CD1c-positive myeloid dendritic cell (primary cell): Measurements from ENCODE around the gene DYRK4.
"Not testable (repeated sequence)": the region's sequence is repeated elsewhere in the genome, so short reads cannot be mapped to it uniquely, and the experiment has no call there.

Source experiments
- DNase-seq: peaks from one replicate; pipeline ENCODE4 v3.0.0-alpha.2; 2016; ENCODE audit errors: extremely low spot score

Gene DYRK4, protein sequence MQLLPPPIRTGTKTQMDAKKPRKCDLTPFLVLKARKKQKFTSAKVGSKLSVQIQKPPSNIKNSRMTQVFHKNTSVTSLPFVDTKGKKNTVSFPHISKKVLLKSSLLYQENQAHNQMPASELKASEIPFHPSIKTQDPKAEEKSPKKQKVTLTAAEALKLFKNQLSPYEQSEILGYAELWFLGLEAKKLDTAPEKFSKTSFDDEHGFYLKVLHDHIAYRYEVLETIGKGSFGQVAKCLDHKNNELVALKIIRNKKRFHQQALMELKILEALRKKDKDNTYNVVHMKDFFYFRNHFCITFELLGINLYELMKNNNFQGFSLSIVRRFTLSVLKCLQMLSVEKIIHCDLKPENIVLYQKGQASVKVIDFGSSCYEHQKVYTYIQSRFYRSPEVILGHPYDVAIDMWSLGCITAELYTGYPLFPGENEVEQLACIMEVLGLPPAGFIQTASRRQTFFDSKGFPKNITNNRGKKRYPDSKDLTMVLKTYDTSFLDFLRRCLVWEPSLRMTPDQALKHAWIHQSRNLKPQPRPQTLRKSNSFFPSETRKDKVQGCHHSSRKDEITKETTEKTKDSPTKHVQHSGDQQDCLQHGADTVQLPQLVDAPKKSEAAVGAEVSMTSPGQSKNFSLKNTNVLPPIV

DNA sequence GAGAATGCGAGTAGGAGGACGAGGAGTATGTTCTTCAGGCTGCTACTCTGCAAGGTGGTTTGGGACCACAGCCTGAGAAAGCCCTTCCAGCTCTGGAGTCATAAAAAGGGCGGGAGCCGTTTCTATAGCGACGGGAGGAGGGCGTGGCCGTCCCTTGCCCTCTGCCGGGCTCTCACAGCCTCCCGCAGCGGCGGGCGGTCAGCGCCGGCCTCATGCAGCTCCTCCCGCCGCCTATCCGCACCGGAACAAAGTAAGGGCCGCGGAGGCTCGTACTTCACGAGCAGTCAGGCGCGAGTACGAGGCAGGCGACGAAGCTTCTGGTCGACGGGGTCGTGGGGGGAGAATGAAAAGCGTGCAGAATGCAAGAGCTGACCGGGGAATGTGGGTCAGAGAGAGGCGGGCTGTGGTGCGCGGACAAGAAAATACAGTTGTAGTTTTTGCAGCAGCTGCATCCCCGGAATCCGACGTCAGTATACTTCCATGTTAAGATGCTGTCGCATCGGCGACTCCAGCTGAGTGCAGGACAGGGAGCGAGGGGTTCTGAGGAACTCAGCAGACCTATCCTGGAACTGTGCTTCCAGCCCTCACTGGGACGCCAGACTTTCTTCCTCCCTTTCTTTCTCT, at the start of gene DYRK4:
Gene DYRK4, plus strand, starts transcription at position 175 of the 624 bp plus-strand sequence. Its CDS starts 38 bp downstream, at position 213.
- peak; percentile 75 for DNase-seq

DNA sequence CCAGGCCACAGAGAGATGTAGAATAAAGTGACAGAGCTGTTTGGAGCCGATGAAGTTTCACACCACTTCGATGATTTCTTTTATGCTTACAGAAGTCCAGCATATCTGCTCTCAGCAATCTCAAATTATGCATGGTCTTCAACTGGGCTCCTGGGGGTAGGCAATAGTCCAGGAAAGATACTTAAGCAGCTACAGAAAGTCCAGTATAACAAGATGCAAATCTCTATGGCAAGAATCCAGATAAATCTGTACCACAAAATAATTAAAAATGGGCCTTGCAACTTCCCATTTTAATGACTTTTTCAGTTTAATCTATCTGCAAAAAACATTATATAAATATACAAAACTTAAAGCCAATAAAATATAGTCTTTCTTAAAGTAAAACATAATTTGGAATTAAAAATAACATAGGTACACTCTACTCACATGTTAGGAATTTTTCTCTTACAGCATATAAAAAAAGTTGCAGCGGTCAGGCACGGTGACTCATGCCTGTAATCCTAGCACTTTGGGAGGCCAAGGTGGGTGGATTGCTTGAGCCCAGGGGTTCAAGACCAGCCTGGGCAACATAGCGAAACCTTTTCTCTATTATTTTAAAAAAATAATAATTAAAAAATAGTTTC, 43.8 kb upstream of the DYRK4 start:
- no peak for DNase-seq

DNA sequence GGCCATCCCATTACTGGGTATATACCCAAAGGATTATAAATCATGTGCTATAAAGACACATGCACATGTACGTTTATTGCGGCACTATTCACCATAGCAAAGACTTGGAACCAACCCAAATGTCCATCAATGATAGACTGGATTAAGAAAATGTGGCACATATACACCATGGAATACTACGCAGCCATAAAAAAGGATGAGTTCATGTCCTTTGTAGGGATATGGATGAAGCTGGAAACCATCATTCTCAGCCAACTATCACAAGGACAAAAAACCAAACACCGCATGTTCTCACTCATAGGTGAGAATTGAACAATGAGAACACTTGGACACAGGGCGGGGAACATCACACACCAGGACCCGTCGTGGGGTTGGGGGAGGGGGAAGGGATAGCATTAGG, 38.6 kb upstream of the DYRK4 start:
- not testable (repeated sequence) for DNase-seq

- DNase-seq = peak; percentile 56
Observed at GRCh38 chr12:4526923-4527546, 35.0 kb upstream of the DYRK4 start.

- no peak for DNase-seq
Observed at GRCh38 chr12:4530160-4530559, 31.8 kb upstream of the DYRK4 start.

GRCh38 chr12:4530982-4531586, 30.9 kb upstream of the DYRK4 start:
- no peak for DNase-seq

DNA sequence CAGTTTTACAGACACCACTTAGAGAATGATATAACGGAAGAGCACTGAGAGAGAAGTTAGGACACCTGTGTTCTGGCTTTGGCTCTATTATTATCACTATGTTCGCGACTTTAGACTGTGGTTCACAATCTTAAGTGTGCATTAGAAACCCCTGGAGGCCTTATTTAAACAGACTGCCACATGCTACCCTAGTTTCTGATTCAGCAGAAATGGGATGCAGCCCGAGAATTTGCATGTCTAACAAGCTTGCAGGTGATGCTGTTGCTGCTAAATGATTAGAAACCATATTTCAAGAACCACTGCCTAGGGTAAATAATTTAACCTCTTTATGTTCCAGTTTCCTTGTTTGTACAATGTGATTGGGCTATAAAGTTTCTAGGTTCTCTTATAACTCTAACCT, 26.9 kb upstream of the DYRK4 start:
- DNase-seq = no peak

DNA sequence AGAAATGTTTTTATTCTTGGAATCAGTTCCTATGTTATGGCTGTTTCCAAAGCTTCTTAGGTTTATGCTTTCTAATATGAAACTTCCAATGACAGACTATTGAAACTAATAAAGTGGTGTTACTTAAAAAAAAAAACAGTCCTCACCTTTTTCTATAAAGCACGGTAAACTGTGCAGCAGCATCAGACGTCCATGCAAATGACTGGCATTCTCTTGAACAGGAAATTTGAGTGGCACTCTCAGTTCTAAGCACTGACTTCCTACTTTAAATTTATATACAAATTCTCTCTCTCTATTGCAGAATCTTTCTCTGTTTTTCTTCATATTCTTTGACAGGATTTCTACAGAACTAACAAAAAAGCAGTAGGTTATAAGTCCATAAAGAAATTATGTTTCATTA, 26.1 kb upstream of the DYRK4 start:
- no peak for DNase-seq

DNA sequence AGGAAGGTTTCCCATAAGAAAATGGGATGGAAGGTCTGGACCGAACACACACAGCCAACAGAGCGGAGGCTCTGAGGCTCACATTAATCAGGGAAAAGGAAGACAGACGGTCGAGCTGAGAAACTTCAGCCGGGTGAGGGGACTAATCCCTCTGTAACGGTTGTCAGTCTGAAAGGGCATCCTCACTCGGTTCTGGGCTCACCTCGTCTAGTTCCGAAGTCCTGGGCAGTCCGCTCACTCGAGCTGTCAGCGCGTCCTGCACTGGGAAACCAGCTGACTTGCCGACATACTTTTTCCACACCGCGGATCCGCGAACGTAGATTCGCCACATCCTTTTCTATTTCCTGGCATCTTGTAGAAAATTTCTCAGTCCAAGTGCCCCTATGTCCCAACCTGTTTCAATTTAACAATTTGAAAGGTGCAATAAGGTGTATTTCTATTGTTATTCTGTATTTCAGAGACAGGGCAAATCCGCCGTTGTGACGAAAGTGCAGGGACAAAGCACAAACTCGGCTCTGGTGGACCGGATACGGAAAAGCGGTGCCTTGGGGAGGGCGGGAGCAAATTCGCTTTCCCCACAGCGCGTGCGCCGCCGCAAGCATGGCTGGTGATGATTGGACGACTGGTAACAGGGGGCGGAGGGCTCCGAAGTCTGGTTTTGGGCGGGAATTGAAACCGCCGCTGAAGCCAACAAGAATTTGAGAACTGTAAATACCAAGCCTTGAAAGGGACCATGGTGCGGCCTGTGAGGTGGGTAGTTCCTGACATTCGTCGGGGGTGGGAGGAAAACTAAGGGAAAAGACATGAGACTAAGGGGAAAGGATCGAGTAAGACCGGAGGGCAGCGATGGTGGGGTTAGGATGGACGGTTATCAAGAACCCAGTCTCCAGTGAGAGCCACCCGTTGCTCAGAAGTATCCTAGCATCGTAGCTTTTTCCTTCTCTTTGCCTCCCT, 23.5 kb upstream of the DYRK4 start, which contains the start of gene RAD51AP1:
Gene RAD51AP1, plus strand, starts transcription at position 684 of the 954 bp plus-strand sequence. Its CDS starts 50 bp downstream, at position 734.
- DNase-seq = peak; percentile 98

- no peak for DNase-seq
Observed at GRCh38 chr12:4539167-4539870, 22.7 kb upstream of the DYRK4 start.

- DNase-seq = no peak
Observed at GRCh38 chr12:4540170-4540569, 21.8 kb upstream of the DYRK4 start.

- peak; percentile 22 for DNase-seq
Observed at GRCh38 chr12:4540638-4541037, 21.4 kb upstream of the DYRK4 start.

GRCh38 chr12:4545195-4545594, 16.8 kb upstream of the DYRK4 start:
- DNase-seq = no peak

GRCh38 chr12:4552191-4552590, 9.8 kb upstream of the DYRK4 start:
- no peak for DNase-seq

GRCh38 chr12:4553943-4554342, 8.1 kb upstream of the DYRK4 start:
- no peak for DNase-seq

GRCh38 chr12:4555804-4556203, 6.2 kb upstream of the DYRK4 start:
- peak; percentile 65 for DNase-seq

- peak; percentile 55 for DNase-seq
Observed at GRCh38 chr12:4556735-4557530, 5.1 kb upstream of the DYRK4 start.

- DNase-seq = no peak
Observed at GRCh38 chr12:4557586-4557985, 4.4 kb upstream of the DYRK4 start.

DNA sequence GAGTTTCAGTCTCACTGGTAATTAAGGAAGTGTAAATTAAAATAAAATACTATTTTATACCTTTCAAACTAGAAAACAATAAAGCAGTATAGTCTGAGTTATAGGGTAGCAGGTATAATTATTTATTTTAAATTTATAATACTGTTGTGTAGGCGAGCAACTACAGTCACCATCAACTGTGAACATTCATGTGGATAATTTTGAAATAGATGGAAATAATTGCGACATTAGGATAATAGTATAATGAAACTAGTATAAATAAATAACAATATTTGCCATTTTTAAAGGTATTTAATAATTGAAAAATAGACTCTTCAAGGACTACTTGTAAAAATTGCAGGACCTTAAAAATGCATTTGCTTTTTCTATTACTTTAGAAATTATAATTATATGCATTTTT, 3.8 kb upstream of the DYRK4 start:
- no peak for DNase-seq
